HCT116 (cell line): ENCODE data around the gene CHSY1. TPM values are rescaled to one million over a fixed set of nuclear protein-coding genes. Genes with fewer than 3 reads are reported as not detected.

Experiments
- ATAC-seq: fragments of 200-7000 bp; cut with Tn5 transposase; 2 replicates; pipeline ENCODE4 v1.9.1; 2020; ENCODE audit warnings: mild to moderate bottlenecking, moderate library complexity
- BruUV-seq: library from RNA; stranded (reverse); fragments of 400-500 nt; replicated peaks from 2 replicates; lab custom pipeline; 2021; lab: Mats Ljungman, UMichigan
- CTCF ChIA-PET: fragments of 300-600 bp; sonication (Branson Sonifier 250); formaldehyde crosslinking; loops from one replicate; lab custom pipeline; 2021; ENCODE audit warnings: antibody characterized with exemption; lab: Charles Lee
- POLR2A ChIA-PET: fragments of 300-600, 350-600 bp; sonication (Branson Sonifier 250); formaldehyde crosslinking; loops from one replicate; lab custom pipeline; 2021; ENCODE audit warnings: antibody characterized with exemption; lab: Charles Lee
- RAD21 ChIA-PET, 2 experiments: fragments of 300-600 bp; sonication (Branson Sonifier 250); formaldehyde crosslinking; loops; one replicate each; lab custom pipeline; 2023; ENCODE audit warnings: low total read pairs in 2 of 2; ENCODE audit not compliant: uncharacterized antibody in 2 of 2, unreplicated experiment in 2 of 2, low non-redundant PET in 1 of 2; lab: Charles Lee
- DNase-seq: peaks from one replicate; pipeline ENCODE4 v3.0.0-alpha.2; 2010; ENCODE audit warnings: low read depth, low spot score
- H2AFZ ChIP-seq: fragments of 200-600 bp; shearing (Covaris generic), sonication (generic); 2 replicates; pipeline ENCODE4 v1.6.1; 2017; ENCODE audit warnings: low read depth, mixed run types, mixed read lengths, antibody characterized with exemption, low read length; ENCODE audit not compliant: poor library complexity, severe bottlenecking
- H3K27ac ChIP-seq: 2 replicates; pipeline ENCODE4 v1.5.1; 2012; ENCODE audit warnings: low read depth, low read length
- H3K27me3 ChIP-seq: fragments of 200-600 bp; sonication (generic); 2 replicates; pipeline ENCODE4 v1.6.1; 2016; ENCODE audit warnings: mixed run types, low read length, mixed read lengths; ENCODE audit not compliant: insufficient read depth
- H3K36me3 ChIP-seq, 2 experiments: fragments of 200-500 bp in 1 of 2; fragments of 200-600 bp in 1 of 2; sonication (Bioruptor generic) in 1 of 2; sonication (generic) in 1 of 2; 2 replicates each; pipeline versions ENCODE4 v1.5.1 to v1.6.1; 2014 to 2016; ENCODE audit warnings: low read length in 2 of 2, inconsistent platforms in 1 of 2, mixed read lengths in 1 of 2, mixed run types in 1 of 2; ENCODE audit not compliant: insufficient read depth in 2 of 2, control insufficient read depth in 1 of 2
- H3K4me1 ChIP-seq, 2 experiments: fragments of 200-600 bp in 1 of 2; sonication (generic) in 1 of 2; 2 replicates each; pipeline versions ENCODE4 v1.5.1 to v1.6.1; 2012 to 2017; ENCODE audit warnings: low read length in 2 of 2, inconsistent platforms in 1 of 2, mild to moderate bottlenecking in 1 of 2, mixed read lengths in 1 of 2, mixed run types in 1 of 2, moderate library complexity in 1 of 2; ENCODE audit not compliant: insufficient read depth in 2 of 2, control insufficient read depth in 1 of 2
- H3K4me2 ChIP-seq: fragments of 200-600 bp; sonication (generic); 2 replicates; pipeline ENCODE4 v1.6.1; 2017; ENCODE audit warnings: mixed run types, low read length, mixed read lengths
- H3K4me3 ChIP-seq, 2 experiments: fragments of 200-600 bp in 1 of 2; sonication (generic) in 1 of 2; replicated peaks in 1 of 2; 2 replicates each; pipeline ENCODE4 v1.5.1; 2011 to 2016; ENCODE audit warnings: low read length in 2 of 2, control low read depth in 1 of 2, low read depth in 1 of 2, mild to moderate bottlenecking in 1 of 2, mixed read lengths in 1 of 2, mixed run types in 1 of 2
- H3K79me2 ChIP-seq: fragments of 200-600 bp; sonication (generic); 2 replicates; pipeline ENCODE4 v1.6.1; 2017; ENCODE audit warnings: mild to moderate bottlenecking, mixed run types, low read length, moderate library complexity, mixed read lengths; ENCODE audit not compliant: insufficient read depth
- H3K9ac ChIP-seq: fragments of 200-600 bp; sonication (generic); 2 replicates; pipeline ENCODE4 v1.6.1; 2016; ENCODE audit warnings: low read length, mixed read lengths
- H3K9me2 ChIP-seq: fragments of 200-600 bp; sonication (generic), shearing (Covaris generic); 2 replicates; pipeline ENCODE4 v1.6.1; 2017; ENCODE audit warnings: mixed run types, mild to moderate bottlenecking, moderate library complexity; ENCODE audit not compliant: insufficient read depth
- H3K9me3 ChIP-seq, 2 experiments: fragments of 200-500 bp in 1 of 2; fragments of 200-600 bp in 1 of 2; sonication (Bioruptor generic) in 1 of 2; sonication (generic) in 1 of 2; 2 replicates each; pipeline ENCODE4 v1.6.1; 2014 to 2017; ENCODE audit warnings: low read length in 2 of 2, mixed read lengths in 2 of 2, inconsistent platforms in 1 of 2, low read depth in 1 of 2, mild to moderate bottlenecking in 1 of 2, mixed run types in 1 of 2, moderate library complexity in 1 of 2; ENCODE audit not compliant: control insufficient read depth in 1 of 2, insufficient read depth in 1 of 2
- H4K20me1 ChIP-seq: fragments of 200-600 bp; sonication (generic), shearing (Covaris generic); 2 replicates; pipeline ENCODE4 v1.6.1; 2017; ENCODE audit warnings: mixed run types, mild to moderate bottlenecking, moderate library complexity; ENCODE audit not compliant: insufficient read depth
- ATF3 ChIP-seq: IDR thresholded peaks from 2 replicates; pipeline ENCODE4 v1.6.1; 2012
- CBX3 ChIP-seq: IDR thresholded peaks from 2 replicates; pipeline ENCODE4 v1.6.1; 2012; ENCODE audit warnings: low read depth
- EGR1 ChIP-seq: IDR thresholded peaks from 2 replicates; pipeline ENCODE4 v1.6.1; 2012; ENCODE audit warnings: low read depth
- ELF1 ChIP-seq: IDR thresholded peaks from 2 replicates; pipeline ENCODE4 v1.6.1; 2012; ENCODE audit warnings: low read depth, borderline replicate concordance
- EZH2phosphoT487 ChIP-seq: fragments of 200-600 bp; IDR thresholded peaks from 2 replicates; pipeline ENCODE4 v1.6.1; 2018; ENCODE audit warnings: antibody characterized with exemption, borderline replicate concordance
- JUND ChIP-seq: IDR thresholded peaks from 2 replicates; pipeline ENCODE4 v1.6.1; 2012
- MAX ChIP-seq: IDR thresholded peaks from 2 replicates; pipeline ENCODE4 v1.6.1; 2012
- POLR2A ChIP-seq: IDR thresholded peaks from 2 replicates; pipeline ENCODE4 v1.7.0; 2011; ENCODE audit warnings: borderline replicate concordance; ENCODE audit not compliant: insufficient read depth, insufficient read length; ENCODE audit errors: extremely low read depth
- SP1 ChIP-seq: IDR thresholded peaks from 2 replicates; pipeline ENCODE4 v1.6.1; 2012; ENCODE audit warnings: low read depth
- TCF7L2 ChIP-seq: IDR thresholded peaks from 2 replicates; pipeline ENCODE4 v1.7.0; 2011; ENCODE audit warnings: borderline replicate concordance, inconsistent platforms; ENCODE audit not compliant: insufficient read depth, insufficient read length; ENCODE audit errors: extremely low read depth
- YY1 ChIP-seq: IDR thresholded peaks from 2 replicates; pipeline ENCODE4 v1.6.1; 2011; ENCODE audit warnings: low read length, low read depth, moderate library complexity, mild to moderate bottlenecking; ENCODE audit not compliant: insufficient replicate concordance; ENCODE audit errors: extremely low read depth
- ZNF274 ChIP-seq: fragments of 200-500 bp; sonication (Bioruptor generic); IDR thresholded peaks from 2 replicates; pipeline ENCODE4 v1.6.1; 2014; ENCODE audit warnings: mild to moderate bottlenecking, low read depth, low read length, inconsistent platforms
- intact Hi-C: fragments of 100-400 bp; cut with micrococcal nuclease; formaldehyde crosslinking; loops from 2 replicates; pipeline ENCODE4 v1.10.0; 2022
- total RNA-seq: library from RNA; stranded (reverse); gene quantifications from one replicate; pipeline ENCODE4 v1.2.1, GENCODE V29; 2021; ENCODE audit not compliant: unreplicated experiment
- TF ChIP-seq, protein P1 (sequence below): IDR thresholded peaks from 2 replicates; pipeline ENCODE4 v1.6.1; 2012; ENCODE audit warnings: low read depth

The CHSY1 gene
- total RNA-seq, 1 experiment from 2014 or later: 25.4 TPM

GRCh38 chr15:101192081-101192480 lies 59.8 kb downstream of the CHSY1 start:
- ChIA-PET CTCF (no interaction called here), RAD21 (no interaction called here), POLR2A (no interaction called here)
- ATAC-seq: no peak
- H3K4me2 ChIP-seq: no peak overlapping the region
- H3K9me3 ChIP-seq: no peaks in the 10 kb centered on the region
- H3K4me3 ChIP-seq: no peak overlapping the region
- H3K9ac ChIP-seq: no peak overlapping the region
- H3K36me3 ChIP-seq: no peaks in the 10 kb centered on the region
- no peaks in the 10 kb centered on the region for H3K27me3 ChIP-seq
- BruUV-seq: no TSS peak
- no peak for DNase-seq
- H4K20me1 ChIP-seq: peaks cover 14% of the 10 kb centered on the region; the same call in 1 of the 2 replicates
- no peaks in the 10 kb centered on the region for H3K9me2 ChIP-seq
- peaks cover 96% of the 10 kb centered on the region for H3K79me2 ChIP-seq
- intact Hi-C loops: no loop called here
- peaks cover 0 to 3% of the 10 kb centered on the region in 2 experiments; a peak in 1 of 4 replicates for H3K4me1 ChIP-seq
- no peak overlapping the region for H2AFZ ChIP-seq
- TF ChIP-seq, protein P1, sequence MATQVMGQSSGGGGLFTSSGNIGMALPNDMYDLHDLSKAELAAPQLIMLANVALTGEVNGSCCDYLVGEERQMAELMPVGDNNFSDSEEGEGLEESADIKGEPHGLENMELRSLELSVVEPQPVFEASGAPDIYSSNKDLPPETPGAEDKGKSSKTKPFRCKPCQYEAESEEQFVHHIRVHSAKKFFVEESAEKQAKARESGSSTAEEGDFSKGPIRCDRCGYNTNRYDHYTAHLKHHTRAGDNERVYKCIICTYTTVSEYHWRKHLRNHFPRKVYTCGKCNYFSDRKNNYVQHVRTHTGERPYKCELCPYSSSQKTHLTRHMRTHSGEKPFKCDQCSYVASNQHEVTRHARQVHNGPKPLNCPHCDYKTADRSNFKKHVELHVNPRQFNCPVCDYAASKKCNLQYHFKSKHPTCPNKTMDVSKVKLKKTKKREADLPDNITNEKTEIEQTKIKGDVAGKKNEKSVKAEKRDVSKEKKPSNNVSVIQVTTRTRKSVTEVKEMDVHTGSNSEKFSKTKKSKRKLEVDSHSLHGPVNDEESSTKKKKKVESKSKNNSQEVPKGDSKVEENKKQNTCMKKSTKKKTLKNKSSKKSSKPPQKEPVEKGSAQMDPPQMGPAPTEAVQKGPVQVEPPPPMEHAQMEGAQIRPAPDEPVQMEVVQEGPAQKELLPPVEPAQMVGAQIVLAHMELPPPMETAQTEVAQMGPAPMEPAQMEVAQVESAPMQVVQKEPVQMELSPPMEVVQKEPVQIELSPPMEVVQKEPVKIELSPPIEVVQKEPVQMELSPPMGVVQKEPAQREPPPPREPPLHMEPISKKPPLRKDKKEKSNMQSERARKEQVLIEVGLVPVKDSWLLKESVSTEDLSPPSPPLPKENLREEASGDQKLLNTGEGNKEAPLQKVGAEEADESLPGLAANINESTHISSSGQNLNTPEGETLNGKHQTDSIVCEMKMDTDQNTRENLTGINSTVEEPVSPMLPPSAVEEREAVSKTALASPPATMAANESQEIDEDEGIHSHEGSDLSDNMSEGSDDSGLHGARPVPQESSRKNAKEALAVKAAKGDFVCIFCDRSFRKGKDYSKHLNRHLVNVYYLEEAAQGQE: no peak
- no peak for TF ChIP-seq TCF7L2
- no peak for TF ChIP-seq EZH2phosphoT487
- TF ChIP-seq POLR2A: no peak
- TF ChIP-seq YY1: no peak
- TF ChIP-seq JUND: no peak
- TF ChIP-seq EGR1: no peak
- no peak for TF ChIP-seq ZNF274
- TF ChIP-seq ELF1: no peak
- TF ChIP-seq ATF3: no peak
- TF ChIP-seq SP1: no peak
- no peak for TF ChIP-seq CBX3
- TF ChIP-seq MAX: no peak
- no peak overlapping the region for H3K27ac ChIP-seq
